IPS-18c (cell line): Measurements from ENCODE around the gene AMIGO2.

Source experiments
- H3K4me3 ChIP-seq: 2 replicates; pipeline ENCODE4 v1.7.0; 2013; ENCODE audit warnings: low read depth, mild to moderate bottlenecking, low read length, moderate library complexity; ENCODE audit not compliant: insufficient read depth
- H3K9me3 ChIP-seq: one replicate; pipeline ENCODE4 v1.6.1; 2013; ENCODE audit warnings: mild to moderate bottlenecking, low read length, moderate library complexity; ENCODE audit not compliant: control insufficient read depth, insufficient read depth

The AMIGO2 gene

DNA sequence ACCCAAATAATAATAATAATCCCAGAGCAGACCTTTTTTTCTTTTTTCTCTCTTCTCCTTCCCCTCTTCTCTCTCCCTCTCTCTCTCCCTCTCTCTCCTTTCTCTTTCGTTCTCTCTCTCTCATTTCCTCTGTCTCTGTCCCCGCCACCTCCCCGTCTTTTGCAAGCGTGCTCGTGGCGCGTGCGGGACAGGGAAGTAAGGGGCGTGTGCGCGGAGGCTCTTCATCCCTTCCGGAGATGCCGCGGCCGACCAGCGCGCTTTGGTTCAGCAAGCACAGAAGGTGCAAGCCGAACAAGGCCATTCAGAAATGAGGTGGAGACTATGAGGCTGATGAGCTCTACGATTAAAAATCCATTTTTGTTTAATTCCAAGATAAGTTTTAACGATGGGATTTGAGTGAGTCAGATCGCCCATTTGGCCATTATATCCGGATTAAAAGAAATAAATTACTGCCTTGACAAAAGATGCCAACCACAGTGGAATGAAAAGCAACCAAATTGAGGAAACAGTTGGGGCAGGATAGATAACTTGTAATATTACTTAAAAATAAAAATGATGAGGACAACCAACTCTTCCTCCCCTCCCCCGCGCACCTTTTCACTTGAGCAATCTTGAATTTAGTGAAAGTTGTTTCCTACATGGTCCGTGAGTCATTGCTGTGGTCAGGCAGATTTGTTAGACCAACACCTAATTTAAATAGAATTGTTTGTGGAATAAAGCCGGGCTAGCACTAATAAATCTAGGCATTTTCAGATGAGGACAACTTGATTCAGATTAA lies 1.2 kb upstream of the AMIGO2 start:
- H3K4me3 ChIP-seq: peak overlapping the region; percentile 83; the same call in 1 of the 2 replicates

DNA sequence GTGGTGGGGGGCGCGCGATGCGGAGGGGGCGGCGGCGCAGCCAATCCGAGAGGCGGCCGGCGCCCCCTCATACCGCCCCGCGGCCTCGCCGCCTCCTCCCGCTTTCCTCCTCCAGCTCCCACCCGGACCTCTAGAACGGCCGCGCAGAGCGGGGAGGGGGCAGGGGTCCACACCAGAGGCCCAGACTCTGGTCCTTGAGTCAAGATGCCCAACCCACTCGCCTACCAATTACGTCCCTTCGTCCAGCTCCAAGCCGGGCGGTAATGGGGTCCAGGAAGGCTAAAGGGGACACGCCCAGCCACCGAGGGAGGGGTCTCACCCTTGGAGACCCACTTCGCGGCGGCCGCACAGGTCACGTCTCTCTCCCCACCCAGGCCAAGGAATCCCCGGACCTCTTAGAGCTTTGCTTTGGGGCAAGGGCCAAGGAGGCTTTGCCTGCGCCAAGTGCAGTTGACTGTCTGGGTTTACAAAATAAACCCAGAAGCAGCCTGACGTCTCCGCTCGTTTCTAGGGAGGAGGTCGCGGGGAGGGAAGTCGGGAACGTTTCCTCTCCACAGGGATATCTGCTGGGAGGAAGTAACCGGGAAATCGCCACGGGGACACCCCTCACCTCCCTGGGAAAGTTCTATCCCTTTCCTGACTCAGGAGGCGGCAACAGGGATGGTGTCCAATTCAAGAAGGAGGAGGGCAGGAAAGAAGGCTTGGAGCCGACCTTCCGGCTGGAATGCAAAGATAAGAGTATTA lies 394 bp upstream of the AMIGO2 start:
- Histone ChIP-seq H3K9me3 (no peaks in the 10 kb centered on the region), H3K4me3 (peak overlapping the region; percentile 83)

More for the DNA sequence above, 1.2 kb upstream of the AMIGO2 start:
- no peaks in the 10 kb centered on the region for H3K9me3 ChIP-seq

DNA sequence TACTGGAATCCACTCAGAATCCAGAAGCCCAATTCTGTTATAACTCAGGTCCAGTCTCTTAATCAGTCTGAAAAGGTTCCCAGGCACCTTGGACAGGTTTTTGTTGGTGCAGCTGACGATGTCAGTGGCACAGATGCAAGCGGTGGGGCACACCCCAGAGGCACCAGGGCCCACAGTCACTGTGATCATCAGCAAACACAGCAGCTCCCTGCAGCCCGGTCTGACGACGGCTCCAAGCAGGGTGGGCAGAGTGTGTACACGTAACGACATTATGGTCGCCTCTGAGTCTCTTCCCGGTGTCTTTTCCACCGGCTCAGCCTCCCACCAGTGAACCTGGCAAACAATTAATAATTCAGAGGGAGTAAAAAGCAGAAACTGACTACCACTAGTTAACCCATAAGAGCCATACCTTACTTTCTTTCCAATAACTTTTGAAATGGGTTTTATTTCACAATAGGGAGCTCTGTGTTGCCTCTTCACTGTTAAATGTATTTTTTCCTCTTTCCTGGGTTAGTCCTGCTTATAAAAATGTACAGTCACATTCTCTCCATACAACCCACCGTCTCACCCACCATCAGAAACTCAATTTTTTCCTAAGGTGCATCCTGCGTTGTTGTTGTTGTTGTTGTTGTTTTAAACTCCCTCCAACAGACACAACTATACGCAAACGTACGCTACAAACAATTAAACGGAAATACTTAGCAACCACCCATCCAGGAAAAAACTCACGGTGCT lies 859 bp downstream of the AMIGO2 start:
- Histone ChIP-seq H3K9me3 (no peaks in the 10 kb centered on the region), H3K4me3 (peak overlapping the region; percentile 83)

DNA sequence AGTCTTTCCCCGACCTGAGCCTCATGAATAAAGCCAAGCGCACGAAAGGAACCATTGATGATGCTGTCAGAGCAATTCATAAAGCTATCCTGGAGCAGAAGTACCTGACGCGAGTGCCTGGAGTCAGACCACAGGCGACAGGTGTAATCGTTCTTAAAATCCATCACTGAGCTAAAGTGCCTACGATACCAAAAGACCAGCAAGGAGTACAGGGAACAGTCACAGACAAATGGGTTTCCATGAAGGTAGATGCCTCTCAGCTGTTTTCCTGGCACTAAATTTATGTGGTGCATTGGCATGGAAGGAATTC lies 1.7 kb downstream of the AMIGO2 start:
- Histone ChIP-seq H3K9me3 (no peaks in the 10 kb centered on the region), H3K4me3 (no peak overlapping the region)

DNA sequence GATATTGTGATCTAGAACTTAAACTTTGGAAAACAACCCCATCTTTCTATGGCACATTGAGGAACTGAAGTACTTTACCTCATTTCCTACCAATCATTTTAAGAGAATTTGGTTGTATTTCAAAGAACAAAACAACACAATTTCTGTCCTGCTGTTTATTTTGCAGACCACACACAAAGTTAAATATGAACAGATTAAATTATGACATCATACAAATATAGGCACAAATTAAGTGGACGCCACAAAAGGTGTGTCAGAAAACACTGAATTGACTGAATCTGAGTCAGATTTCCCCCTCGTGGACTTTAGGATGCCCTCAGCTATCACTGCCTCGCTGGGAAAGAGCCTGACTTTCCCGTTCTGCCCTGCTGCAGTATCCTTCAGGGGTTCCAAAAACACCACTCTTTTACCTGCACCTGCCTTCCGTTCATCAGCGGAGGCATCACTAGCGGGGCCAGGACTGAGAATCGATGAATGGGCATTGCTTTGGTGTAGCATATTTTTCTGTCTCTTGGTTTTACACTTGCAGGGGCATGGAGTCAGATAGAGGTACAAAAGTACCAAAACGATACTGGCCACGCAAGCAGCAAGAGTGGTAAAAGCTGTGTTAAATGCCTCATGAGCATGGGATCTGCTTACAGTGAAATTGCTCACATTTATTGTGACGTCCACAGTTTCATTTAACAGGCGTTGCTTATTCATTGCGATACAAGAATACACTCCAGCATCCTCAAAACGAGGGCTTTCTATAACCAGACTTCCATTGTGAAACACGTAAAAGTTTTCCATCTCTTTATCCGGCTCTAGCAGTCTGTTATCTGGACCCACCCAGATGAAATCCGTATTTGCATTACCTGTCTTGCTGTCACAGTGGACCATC lies 2.3 kb downstream of the AMIGO2 start:
- Histone ChIP-seq H3K4me3 (no peak overlapping the region), H3K9me3 (no peaks in the 10 kb centered on the region)

DNA sequence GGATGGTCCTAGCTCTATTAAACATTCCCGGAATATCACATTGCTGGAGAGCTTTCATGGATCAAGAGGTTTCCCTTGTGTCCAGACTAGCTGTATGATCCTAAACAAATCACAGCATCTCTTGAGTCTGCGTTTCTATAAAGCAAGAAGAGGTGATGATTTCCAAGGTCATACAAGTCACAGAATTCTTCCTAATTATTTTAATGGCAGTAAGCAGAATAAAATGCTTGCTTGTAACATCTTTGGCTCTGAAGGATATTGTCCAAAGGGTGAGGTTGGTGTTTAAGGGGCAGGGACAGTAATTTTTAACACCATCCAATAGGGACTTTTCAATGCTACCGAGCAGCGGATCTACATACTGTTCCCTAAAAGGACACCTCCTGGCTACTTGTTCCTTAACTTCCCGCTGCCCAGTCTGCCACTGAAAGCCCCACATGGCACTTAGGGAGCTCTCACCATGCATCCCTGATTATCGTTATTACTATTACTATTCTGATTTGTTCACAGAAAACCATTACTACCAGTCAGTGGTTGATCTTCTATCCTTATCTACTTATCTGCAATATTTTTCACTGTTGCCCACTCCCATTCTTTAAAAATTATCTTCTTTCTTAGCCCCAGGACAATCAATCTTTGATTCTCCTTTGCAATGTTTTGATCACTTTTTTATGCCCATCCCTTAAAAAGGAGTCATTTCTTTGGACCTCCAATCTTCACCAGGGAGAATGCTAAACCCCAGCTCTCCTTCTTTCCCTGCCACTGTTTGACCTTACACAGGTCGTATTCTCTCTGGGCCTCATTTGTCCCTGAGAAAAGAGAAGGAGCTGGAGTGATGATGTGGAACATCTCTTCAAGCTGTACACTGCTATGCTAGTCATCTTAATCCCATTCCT lies 4.3 kb downstream of the AMIGO2 start:
- no peaks in the 10 kb centered on the region for H3K9me3 ChIP-seq
- H3K4me3 ChIP-seq: no peak overlapping the region

DNA sequence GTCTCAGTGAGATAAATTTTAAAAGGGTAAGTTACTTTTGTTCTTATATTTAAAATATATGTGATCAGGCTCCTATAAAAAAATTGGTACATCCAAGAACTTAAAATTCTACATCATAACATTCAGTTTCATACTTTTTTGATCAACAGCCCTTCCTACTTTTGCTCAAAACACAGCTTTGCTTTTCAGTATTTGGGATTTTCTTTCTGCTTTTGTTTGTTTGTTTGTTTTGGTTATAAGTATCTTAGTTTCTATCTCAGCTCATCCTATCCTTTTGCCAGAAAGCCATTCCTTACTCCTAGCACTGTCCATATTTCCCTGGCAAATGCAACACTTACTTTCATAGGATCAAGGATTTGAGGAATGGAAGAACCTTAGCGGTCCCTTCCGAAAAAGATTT lies 5.0 kb downstream of the AMIGO2 start:
- Histone ChIP-seq H3K9me3 (no peaks in the 10 kb centered on the region), H3K4me3 (no peak overlapping the region)

DNA sequence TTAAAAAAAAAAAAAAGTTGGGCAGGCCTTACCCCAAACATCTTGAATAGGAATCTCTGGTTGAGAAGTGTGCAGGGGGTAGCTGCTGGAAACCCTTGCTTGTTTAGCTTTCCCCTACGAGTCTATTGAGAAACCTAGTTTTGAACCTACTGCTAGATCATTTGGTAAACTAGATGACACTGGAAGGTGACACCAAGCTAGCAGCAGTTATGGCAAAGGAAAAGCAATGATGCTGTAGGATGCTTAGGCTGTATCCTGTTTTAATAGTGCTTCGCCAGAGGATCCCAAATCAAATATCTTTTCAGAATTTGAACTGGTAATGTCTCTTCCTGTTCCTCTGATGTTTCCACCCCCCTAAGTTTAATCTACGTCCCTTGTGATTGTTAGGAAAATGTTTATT lies 5.8 kb downstream of the AMIGO2 start:
- H3K9me3 ChIP-seq: no peaks in the 10 kb centered on the region

DNA sequence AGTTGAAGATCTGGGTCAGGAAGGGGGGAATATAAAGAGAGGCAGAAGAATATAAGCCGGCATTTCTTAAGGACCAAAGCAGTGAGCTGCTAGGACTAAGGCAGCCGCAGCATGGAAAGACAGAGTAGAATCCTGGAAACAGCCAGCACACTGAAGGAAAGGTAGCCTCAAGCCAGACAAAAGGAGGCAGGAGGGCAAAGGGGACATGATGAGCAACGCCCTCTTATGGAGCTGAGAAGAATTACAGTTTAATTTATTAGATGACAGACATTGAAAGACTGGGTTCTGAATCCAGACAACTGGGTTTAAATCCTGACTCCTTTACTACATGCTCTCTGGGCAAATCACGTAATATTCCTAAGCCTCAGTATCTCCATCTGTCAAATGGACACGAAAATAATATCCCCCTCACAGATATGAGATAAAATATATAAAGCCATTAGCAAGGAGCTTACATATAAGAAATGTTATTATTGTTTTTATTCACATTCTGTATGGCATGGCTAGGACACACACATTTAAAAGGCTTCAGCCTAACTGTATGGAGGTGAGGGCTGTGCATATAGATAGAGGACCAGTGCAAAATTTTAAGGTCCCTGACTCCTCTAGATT lies 8.4 kb downstream of the AMIGO2 start:
- H3K9me3 ChIP-seq: no peaks in the 10 kb centered on the region
- H3K4me3 ChIP-seq: no peak overlapping the region

More for the DNA sequence above, 5.8 kb downstream of the AMIGO2 start:
- H3K4me3 ChIP-seq: no peak overlapping the region

DNA sequence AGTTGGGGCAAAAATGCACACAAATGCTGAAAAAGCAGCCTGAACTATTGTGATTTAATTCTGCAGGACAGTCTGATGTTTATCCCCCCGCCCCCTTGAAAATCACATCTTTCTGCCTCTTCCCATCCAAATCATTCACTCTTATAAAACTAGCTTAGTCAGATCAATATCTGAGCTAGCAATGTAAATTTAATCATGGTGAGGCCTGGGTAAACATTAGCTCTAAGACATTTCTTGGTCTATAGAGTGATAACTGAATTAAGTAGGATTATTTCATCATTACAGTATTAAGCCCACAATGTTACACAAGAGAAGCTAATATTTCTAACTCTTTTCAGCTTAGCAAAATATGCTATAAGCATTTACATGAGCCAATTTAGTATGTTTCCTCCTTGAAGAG lies 9.4 kb downstream of the AMIGO2 start:
- no peaks in the 10 kb centered on the region for H3K9me3 ChIP-seq
- no peak overlapping the region for H3K4me3 ChIP-seq

DNA sequence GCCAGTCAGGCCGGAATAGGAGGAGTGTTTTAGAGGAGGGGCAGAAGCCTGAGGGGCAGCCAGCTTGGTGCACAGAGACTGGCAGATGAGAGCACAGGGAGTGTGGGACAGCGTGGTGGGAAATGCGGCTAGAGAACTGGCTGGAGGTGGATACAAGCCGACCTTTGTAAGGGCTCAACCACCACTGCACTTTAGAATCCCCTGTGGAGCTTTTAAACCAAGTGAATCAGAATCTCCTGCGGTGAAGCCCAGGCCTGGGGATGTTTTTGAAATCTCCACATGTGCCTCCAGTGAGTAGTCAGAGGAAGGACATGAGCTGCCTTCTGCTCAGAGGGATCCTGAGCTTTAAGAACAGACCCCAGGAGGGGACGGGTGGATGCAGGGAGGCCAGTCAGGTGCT lies 11.2 kb downstream of the AMIGO2 start:
- Histone ChIP-seq H3K9me3 (no peaks in the 10 kb centered on the region), H3K4me3 (no peak overlapping the region)

DNA sequence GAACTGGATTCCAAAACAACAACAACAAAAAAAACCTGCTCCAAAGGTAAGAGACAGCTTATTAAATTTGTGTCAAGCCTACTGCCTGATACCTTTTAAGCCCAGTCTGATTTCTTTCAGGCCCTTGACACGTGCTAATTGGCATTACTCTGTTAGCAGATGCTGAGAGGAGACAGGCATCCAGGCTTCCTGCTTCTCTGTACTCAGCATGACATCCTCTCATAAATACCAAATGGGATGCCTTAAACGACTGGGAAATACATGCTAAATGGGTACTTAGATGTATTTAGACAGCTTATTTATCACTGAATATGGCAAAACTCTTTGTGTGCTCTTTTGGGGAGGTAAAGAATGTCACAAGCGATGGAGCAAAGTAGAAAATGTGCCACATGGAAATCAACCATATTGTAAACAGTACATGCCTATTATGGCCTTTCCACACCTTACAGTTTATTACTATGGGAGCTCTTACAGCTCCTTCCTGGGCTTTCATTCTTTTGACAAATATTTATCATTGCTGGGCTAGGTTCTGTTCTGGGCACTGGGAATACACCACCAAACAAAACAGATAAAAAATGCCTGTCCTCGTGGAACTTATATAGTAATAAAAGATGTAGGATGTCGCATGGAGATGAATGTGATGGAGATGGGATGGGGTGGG lies 11.9 kb downstream of the AMIGO2 start:
- H3K4me3 ChIP-seq: no peak overlapping the region

DNA sequence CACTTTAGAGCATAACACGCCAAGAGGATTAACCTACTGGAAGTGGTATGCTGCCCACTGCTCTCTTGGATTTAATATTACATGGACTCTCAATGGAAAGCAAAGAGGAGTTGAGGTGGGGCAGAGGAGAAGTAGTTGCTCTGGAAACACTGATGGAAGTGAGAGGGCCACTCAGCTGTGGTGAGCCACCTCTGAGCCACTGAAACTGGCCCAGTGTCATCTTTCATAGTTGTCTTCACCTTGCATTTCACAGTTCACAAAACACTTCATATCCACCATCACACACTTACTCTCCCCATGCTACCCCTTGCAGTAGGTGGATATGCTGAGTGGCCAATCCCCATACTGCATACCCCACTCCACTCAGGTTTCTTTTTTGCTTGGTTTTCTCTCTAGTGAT lies 12.6 kb downstream of the AMIGO2 start:
- no peak overlapping the region for H3K4me3 ChIP-seq

More for the DNA sequence above, 11.9 kb downstream of the AMIGO2 start:
- H3K9me3 ChIP-seq: no peaks in the 10 kb centered on the region

DNA sequence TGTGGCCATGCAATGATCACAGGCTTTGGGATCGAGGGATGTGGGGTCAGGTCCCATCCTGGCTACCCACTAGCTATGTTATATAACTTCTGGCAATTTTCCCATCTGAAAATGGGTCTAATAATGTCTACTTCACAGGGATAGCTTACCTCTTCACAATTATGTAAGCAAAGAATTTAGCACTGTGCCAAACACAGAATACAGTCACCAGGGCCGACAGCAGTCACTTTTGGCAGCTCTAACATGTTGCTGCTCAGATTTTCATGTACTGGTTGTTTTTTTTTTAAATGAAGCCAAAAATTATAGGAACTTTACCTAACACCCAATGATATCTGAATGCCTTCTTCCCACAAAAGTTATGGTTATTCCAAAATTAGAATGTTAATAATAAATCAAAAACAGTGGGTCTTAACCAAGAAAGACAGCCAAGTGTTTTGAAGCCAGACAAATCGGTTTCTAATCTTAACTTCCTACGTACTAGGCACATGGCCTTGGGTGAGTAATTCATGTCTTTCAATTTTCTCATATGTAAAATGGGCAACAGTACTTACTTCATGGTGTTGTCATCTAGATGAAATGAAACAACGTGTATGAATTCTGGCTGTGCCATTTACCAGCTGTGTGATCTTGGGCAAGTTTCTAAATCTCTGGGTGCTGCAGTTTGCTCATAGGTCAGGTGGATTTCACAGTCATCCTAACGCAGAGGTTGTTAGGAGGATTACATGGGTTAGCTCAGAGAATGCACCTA lies 13.3 kb downstream of the AMIGO2 start:
- H3K9me3 ChIP-seq: no peaks in the 10 kb centered on the region

More for the DNA sequence above, 12.6 kb downstream of the AMIGO2 start:
- no peaks in the 10 kb centered on the region for H3K9me3 ChIP-seq

DNA sequence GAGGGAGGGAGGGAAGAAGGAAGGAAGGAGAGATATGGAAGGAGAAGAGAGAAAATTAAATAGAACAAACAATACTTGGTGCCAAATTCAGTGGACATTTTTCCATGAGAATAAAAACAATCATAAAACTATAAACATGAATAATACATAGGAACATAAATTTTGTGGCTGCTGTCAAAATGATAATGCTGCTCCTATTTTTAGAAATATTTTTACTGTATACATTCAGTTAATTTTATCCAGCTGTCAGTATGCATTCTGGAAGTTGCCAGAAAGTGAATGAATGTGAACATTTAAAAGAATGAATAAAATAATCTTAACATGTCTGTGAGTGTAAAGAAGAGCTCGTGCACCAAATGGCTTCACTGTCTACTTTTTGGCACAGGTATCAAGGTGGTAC lies 14.2 kb downstream of the AMIGO2 start:
- no peaks in the 10 kb centered on the region for H3K9me3 ChIP-seq
- H3K4me3 ChIP-seq: no peak overlapping the region

More for the DNA sequence above, 13.3 kb downstream of the AMIGO2 start:
- no peak overlapping the region for H3K4me3 ChIP-seq
